K562 (cell line): ENCODE measurements around the gene ATL2. TPM values are rescaled to one million over a fixed set of nuclear protein-coding genes. Genes with fewer than 3 reads are reported as not detected.

Source experiments
- polyA plus RNA-seq, 8 experiments: library from polyadenylated mRNA; depleted of rRNA in 4 of 8; stranded (reverse) in 5 of 8; unstranded in 3 of 8; fragments of >200 nt; fragmentation: Nextera tagmentation in 2 of 8; fragmentation: Illumina TruSeq in 1 of 8; extraction: Ambion mirVana in 2 of 8; extraction: Trizol in 1 of 8; gene quantifications; 2 replicates each; pipeline versions ENCODE4 v1.2.1 to v1.2.3, GENCODE V29; 2011 to 2014; ENCODE audit warnings: inconsistent platforms in 1 of 8, missing spikeins in 1 of 8
- total RNA-seq, 7 experiments: library from RNA; depleted of rRNA in 6 of 7; stranded (reverse); fragments of >200 nt in 6 of 7; fragmentation: Illumina TruSeq in 2 of 7; extraction: Trizol in 2 of 7; gene quantifications; 2 replicates each; pipeline versions ENCODE4 v1.2.1 to v1.2.3, GENCODE V29; 2011 to 2021; ENCODE audit warnings: low replicate concordance in 1 of 7
- TF ChIP-seq, protein P1 (sequence below): fragments of 450-650 bp; IDR thresholded peaks from 2 replicates; pipeline ENCODE4 v1.6.1; 2016; ENCODE audit warnings: mild to moderate bottlenecking, moderate library complexity

The ATL2 gene
- total and polyA plus RNA-seq, 9 of the 15 experiments (the other 6 are each of a cell fraction or from before 2014, with no cell fraction given): 12.0 to 80.8 (median 70.2) TPM

DNA sequence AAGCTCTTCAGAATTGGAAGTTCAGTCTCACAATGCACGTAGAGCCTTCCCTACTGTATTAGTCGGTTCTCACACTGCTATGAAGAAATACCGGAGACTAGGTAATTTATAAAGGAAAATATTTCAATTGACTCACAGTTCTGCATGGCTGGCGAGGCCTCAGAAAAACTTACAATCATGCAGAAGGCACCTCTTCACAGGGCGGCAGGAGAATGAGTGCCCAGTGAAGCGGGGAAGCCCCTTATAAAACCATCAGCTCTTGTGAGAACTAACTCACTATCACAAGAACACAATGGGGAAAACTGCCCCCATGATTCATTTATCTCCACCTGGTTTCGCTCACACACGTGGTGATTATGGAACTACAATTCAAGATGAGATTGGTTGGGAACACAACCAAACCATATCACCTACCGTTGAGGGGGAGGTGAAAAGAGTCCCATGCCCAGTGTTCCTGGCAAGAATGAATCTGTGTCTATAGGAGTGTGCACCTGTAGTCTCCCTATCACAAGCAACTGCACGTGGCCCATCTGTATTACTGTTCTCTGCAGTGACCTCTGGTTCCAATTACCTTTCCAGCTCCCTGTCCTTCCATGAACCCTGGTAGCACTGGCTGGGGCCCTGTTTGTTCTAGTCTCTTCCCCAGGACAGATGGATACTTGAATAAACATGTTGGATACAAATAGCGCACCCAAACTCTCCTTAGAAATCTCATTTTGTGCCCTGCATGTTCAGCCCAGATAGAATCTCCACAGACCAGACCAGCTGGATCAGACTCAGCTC is 44.4 kb upstream of the ATL2 start (continued):
- TF ChIP-seq, protein P1, sequence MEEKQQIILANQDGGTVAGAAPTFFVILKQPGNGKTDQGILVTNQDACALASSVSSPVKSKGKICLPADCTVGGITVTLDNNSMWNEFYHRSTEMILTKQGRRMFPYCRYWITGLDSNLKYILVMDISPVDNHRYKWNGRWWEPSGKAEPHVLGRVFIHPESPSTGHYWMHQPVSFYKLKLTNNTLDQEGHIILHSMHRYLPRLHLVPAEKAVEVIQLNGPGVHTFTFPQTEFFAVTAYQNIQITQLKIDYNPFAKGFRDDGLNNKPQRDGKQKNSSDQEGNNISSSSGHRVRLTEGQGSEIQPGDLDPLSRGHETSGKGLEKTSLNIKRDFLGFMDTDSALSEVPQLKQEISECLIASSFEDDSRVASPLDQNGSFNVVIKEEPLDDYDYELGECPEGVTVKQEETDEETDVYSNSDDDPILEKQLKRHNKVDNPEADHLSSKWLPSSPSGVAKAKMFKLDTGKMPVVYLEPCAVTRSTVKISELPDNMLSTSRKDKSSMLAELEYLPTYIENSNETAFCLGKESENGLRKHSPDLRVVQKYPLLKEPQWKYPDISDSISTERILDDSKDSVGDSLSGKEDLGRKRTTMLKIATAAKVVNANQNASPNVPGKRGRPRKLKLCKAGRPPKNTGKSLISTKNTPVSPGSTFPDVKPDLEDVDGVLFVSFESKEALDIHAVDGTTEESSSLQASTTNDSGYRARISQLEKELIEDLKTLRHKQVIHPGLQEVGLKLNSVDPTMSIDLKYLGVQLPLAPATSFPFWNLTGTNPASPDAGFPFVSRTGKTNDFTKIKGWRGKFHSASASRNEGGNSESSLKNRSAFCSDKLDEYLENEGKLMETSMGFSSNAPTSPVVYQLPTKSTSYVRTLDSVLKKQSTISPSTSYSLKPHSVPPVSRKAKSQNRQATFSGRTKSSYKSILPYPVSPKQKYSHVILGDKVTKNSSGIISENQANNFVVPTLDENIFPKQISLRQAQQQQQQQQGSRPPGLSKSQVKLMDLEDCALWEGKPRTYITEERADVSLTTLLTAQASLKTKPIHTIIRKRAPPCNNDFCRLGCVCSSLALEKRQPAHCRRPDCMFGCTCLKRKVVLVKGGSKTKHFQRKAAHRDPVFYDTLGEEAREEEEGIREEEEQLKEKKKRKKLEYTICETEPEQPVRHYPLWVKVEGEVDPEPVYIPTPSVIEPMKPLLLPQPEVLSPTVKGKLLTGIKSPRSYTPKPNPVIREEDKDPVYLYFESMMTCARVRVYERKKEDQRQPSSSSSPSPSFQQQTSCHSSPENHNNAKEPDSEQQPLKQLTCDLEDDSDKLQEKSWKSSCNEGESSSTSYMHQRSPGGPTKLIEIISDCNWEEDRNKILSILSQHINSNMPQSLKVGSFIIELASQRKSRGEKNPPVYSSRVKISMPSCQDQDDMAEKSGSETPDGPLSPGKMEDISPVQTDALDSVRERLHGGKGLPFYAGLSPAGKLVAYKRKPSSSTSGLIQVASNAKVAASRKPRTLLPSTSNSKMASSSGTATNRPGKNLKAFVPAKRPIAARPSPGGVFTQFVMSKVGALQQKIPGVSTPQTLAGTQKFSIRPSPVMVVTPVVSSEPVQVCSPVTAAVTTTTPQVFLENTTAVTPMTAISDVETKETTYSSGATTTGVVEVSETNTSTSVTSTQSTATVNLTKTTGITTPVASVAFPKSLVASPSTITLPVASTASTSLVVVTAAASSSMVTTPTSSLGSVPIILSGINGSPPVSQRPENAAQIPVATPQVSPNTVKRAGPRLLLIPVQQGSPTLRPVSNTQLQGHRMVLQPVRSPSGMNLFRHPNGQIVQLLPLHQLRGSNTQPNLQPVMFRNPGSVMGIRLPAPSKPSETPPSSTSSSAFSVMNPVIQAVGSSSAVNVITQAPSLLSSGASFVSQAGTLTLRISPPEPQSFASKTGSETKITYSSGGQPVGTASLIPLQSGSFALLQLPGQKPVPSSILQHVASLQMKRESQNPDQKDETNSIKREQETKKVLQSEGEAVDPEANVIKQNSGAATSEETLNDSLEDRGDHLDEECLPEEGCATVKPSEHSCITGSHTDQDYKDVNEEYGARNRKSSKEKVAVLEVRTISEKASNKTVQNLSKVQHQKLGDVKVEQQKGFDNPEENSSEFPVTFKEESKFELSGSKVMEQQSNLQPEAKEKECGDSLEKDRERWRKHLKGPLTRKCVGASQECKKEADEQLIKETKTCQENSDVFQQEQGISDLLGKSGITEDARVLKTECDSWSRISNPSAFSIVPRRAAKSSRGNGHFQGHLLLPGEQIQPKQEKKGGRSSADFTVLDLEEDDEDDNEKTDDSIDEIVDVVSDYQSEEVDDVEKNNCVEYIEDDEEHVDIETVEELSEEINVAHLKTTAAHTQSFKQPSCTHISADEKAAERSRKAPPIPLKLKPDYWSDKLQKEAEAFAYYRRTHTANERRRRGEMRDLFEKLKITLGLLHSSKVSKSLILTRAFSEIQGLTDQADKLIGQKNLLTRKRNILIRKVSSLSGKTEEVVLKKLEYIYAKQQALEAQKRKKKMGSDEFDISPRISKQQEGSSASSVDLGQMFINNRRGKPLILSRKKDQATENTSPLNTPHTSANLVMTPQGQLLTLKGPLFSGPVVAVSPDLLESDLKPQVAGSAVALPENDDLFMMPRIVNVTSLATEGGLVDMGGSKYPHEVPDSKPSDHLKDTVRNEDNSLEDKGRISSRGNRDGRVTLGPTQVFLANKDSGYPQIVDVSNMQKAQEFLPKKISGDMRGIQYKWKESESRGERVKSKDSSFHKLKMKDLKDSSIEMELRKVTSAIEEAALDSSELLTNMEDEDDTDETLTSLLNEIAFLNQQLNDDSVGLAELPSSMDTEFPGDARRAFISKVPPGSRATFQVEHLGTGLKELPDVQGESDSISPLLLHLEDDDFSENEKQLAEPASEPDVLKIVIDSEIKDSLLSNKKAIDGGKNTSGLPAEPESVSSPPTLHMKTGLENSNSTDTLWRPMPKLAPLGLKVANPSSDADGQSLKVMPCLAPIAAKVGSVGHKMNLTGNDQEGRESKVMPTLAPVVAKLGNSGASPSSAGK: 0 out of 2 replicates have a peak, but pooled peaks have one; percentile 15
